GM10266 (cell line): ENCODE measurements around the gene SLC6A2.

Source experiments
- DNase-seq: peaks from one replicate; pipeline ENCODE4 v3.0.0; 2012; ENCODE audit errors: extremely low spot score
- TF ChIP-seq, protein P1 (sequence below): IDR thresholded peaks from 2 replicates; pipeline ENCODE4 v1.5.1; 2012; ENCODE audit warnings: mild to moderate bottlenecking, low read depth; ENCODE audit not compliant: control insufficient read depth, insufficient read depth; ENCODE audit errors: missing control alignments

The SLC6A2 gene

DNA sequence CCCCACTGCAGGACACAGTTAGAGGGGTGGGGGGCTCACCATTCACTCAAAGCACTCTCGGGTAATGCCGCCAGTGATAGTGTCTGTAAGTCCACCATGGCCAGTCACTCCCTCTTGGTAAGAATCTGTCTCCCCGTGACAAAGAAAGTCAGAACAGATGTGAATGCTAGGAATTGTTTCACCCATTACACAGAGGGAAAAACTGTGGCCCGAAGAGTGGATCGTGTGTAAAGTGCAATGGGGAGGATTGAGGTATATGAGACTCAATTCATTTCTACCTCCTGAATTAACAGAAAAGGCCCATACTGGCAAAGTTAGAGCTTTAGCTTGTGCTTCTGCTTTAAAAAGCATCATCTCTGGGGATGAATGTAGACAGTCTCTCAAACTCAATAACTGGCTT is 17.5 kb upstream of the SLC6A2 start:
- TF ChIP-seq, protein P1, sequence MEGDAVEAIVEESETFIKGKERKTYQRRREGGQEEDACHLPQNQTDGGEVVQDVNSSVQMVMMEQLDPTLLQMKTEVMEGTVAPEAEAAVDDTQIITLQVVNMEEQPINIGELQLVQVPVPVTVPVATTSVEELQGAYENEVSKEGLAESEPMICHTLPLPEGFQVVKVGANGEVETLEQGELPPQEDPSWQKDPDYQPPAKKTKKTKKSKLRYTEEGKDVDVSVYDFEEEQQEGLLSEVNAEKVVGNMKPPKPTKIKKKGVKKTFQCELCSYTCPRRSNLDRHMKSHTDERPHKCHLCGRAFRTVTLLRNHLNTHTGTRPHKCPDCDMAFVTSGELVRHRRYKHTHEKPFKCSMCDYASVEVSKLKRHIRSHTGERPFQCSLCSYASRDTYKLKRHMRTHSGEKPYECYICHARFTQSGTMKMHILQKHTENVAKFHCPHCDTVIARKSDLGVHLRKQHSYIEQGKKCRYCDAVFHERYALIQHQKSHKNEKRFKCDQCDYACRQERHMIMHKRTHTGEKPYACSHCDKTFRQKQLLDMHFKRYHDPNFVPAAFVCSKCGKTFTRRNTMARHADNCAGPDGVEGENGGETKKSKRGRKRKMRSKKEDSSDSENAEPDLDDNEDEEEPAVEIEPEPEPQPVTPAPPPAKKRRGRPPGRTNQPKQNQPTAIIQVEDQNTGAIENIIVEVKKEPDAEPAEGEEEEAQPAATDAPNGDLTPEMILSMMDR: no peak
- no peak for DNase-seq

- TF ChIP-seq, protein P1: no peak
- no peak for DNase-seq
These were observed 15.0 kb upstream of the SLC6A2 start for GRCh38 chr16:55640701-55641327.

DNA sequence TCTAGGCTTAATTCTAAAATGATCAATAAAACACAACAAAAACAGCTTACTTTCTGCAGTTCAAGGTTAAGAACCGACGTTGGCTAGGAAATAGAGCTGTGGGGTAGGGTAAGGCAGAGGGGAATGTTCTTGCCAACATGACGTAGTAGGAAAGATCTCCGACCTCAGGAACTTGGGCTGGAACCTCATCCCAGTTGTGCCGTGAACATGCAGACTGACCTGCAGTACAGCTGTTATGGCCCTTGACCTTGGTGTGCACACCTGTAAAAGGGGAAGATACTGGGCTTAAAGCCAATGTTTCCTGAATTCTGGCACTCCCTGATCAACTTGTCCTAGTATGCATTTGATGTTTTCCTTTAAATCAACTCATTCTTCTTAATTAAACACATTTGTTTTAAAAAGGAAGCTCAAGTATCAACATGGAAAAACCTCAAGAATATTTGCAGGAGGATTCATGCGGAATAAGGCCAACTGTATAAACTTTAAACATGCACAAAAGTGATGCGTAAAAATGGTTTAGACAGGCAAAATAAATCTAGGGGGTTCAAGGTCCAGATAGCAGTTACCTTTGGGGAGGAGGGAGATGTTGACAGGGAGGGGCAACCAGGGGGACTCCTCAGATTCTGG is 14.2 kb upstream of the SLC6A2 start:
- TF ChIP-seq, protein P1: no peak
- DNase-seq: no peak

- DNase-seq: no peak
These were observed 13.2 kb upstream of the SLC6A2 start for GRCh38 chr16:55642611-55643010.

DNA sequence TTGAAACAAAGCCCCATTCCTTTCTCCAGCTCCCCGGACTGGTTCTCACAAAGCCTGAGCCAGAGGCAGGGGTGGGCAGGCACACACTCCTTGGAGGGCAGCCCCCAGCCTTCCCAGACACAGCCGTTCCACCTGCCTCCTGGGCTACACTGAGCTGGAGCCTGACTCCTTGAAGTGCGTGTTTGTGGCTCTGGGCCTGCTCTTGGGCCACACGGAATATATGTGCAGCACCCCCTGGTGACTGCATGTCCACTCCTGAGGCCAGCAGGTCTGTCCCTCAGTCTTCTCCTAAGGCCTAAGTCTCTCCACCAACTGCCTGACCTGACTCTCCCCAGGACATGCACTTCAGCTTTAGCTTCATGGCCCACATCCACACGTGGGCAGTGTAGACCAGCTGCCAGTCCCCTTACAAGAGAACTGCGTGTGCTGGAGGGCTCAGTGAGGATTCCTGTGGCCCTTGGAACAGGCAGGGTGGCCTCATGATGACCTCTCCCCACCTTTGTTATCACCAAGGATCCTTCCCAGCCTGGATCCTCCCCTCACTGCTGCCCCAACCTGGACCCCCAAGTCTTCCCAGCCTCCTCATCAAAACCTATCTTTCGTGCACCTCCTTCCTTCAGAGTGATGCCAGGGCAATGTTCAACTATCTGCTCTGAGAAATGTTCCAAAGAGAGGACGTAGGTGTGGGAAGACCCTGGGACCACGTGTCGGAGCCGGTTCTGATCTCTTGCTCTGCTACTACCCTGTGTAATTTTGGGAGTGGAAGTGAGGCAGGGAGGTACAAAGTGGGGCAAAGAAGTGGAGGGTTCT is 12.4 kb upstream of the SLC6A2 start:
- TF ChIP-seq, protein P1: no peak
- DNase-seq: no peak

More at GRCh38 chr16:55642611-55643010, 13.2 kb upstream of the SLC6A2 start:
- TF ChIP-seq, protein P1: no peak

- no peak for DNase-seq
- TF ChIP-seq, protein P1: no peak
These were observed 9.8 kb upstream of the SLC6A2 start for GRCh38 chr16:55645986-55646385.

GRCh38 chr16:55647343-55647742 is 8.4 kb upstream of the SLC6A2 start:
- TF ChIP-seq, protein P1: no peak
- DNase-seq: no peak
